Upper lobe of left lung (tissue), 6 donors: ENCODE results near the gene SNRNP70. TPM values are rescaled to one million over a fixed set of nuclear protein-coding genes. Genes with fewer than 3 reads are reported as not detected.
A peak's percentile ranks its signal among the peaks of the same experiment; 100 is the strongest.

Experiments
- ATAC-seq, 2 donors: fragments of 200-7000 bp; cut with Tn5 transposase; one replicate each; pipeline ENCODE4 v1.9.1; 2022; ENCODE audit warnings: mild to moderate bottlenecking in 2 of 2, moderate library complexity in 2 of 2; ENCODE audit not compliant: low FRiP score in 2 of 2
- DNase-seq, 2 donors: peaks; one replicate each; pipeline ENCODE4 v3.0.0-alpha.2; 2019 to 2020
- H3K27ac ChIP-seq, 4 donors: fragments of 200-600 bp; sonication (generic); one replicate each; pipeline ENCODE4 v1.5.1; 2016 to 2019
- H3K27me3 ChIP-seq, 4 donors: fragments of 200-600 bp; sonication (generic); one replicate each; pipeline ENCODE4 v1.5.1; 2017 to 2019
- H3K36me3 ChIP-seq, 4 donors: fragments of 200-600 bp; sonication (generic); one replicate each; pipeline ENCODE4 v1.5.1; 2016 to 2019
- H3K4me1 ChIP-seq, 4 donors: fragments of 200-600 bp; sonication (generic); one replicate each; pipeline ENCODE4 v1.5.1; 2018 to 2019
- H3K4me3 ChIP-seq, 4 donors: fragments of 200-600 bp; sonication (generic); one replicate each; pipeline ENCODE4 v1.5.1; 2017 to 2019; ENCODE audit warnings: mild to moderate bottlenecking in 2 of 4, moderate library complexity in 1 of 4
- H3K9me3 ChIP-seq, 4 donors: fragments of 200-600 bp; sonication (generic); one replicate each; pipeline ENCODE4 v1.5.1; 2018 to 2019
- CTCF ChIP-seq, 6 experiments: fragments of 450-650 bp in 4 of 6; fragments of 200-600 bp in 2 of 6; sonication (generic) in 2 of 6; IDR thresholded peaks; one replicate each; pipeline ENCODE4 v1.5.1; 2016 to 2019; ENCODE audit warnings: antibody characterized with exemption in 6 of 6
- EP300 ChIP-seq, 4 donors: sonication (generic); formaldehyde crosslinking; IDR thresholded peaks; one replicate each; pipeline ENCODE4 v1.5.1; 2017; ENCODE audit warnings: antibody characterized with exemption in 4 of 4, control low read depth in 2 of 4
- POLR2A ChIP-seq, 4 donors: fragments of 450-650 bp; IDR thresholded peaks; one replicate each; pipeline ENCODE4 v1.5.1; 2016 to 2017; ENCODE audit warnings: antibody characterized with exemption in 4 of 4, mild to moderate bottlenecking in 2 of 4
- POLR2AphosphoS5 ChIP-seq, 2 donors: sonication (generic); formaldehyde crosslinking; IDR thresholded peaks; one replicate each; pipeline ENCODE4 v1.5.1; 2017; ENCODE audit warnings: antibody characterized with exemption in 2 of 2
- WGBS, 2 donors: methylation state at CpG; one replicate each; pipeline ENCODE4 v1.1.5; 2017 to 2018; 5-methylcytosine and 5-hydroxymethylcytosine counted together
- total RNA-seq, 6 donors: library from RNA; depleted of rRNA in 4 of 6; stranded (reverse); fragments of >200 nt in 4 of 6; gene quantifications; one replicate each; pipeline versions ENCODE4 v1.1.0 to v1.2.1, GENCODE V29; 2016 to 2021
- donor health status: DM: no; HTN: no; CAD: no; lungs with moderate emphysema.
- donor health status: DM: no; HTN: yes; CAD: no; lungs with severe emphysema.

Gene SNRNP70
- total RNA-seq, 6 donors from 2014 or later, result 147 to 1,500 (median 176) TPM

DNA sequence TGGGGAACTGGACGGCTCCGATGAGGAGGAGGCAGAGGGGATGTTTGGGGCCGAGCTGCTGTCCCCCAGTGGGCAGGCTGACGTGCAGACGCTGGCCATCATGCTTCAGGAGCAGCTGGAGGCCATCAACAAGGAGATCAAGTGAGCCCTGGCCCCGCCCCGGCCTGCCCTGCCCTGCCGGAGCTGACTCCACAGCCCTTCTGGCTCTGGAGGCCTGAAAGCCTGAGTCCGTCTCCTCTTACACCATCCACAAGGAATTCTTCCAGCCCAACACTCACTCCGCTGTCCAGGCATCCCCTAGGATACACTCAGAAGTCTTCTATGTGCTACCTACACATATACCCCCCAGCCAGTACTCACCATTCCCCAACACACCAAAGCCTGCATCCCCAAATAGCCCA, 51.5 kb downstream of the SNRNP70 start:
- Histone ChIP-seq H3K27ac (peak overlapping the region in 2 of 4 donors; percentile 69 to 72), H3K4me3 (no peak overlapping the region), H3K4me1 (peaks cover 13 to 19% (median 16%) of the 10 kb centered on the region in 4 donors), H3K9me3 (no peaks in the 10 kb centered on the region), H3K36me3 (no peaks in the 10 kb centered on the region), H3K27me3 (no peaks in the 10 kb centered on the region)
- TF ChIP-seq POLR2A (IDR thresholded peaks at IDR 0.05) (no peak), POLR2AphosphoS5 (IDR thresholded peaks at IDR 0.05) (no peak), EP300 (IDR thresholded peaks at IDR 0.05) (no peak), CTCF (IDR thresholded peaks at IDR 0.05) (no peak)
- peak in 1 of 2 donors; percentile 15 for ATAC-seq
- WGBS, 2 donors, result 61 to 79% methylated on average over 4 to 8 of the region's 10 CpGs
- peak; percentile 35 to 88 for DNase-seq

DNA sequence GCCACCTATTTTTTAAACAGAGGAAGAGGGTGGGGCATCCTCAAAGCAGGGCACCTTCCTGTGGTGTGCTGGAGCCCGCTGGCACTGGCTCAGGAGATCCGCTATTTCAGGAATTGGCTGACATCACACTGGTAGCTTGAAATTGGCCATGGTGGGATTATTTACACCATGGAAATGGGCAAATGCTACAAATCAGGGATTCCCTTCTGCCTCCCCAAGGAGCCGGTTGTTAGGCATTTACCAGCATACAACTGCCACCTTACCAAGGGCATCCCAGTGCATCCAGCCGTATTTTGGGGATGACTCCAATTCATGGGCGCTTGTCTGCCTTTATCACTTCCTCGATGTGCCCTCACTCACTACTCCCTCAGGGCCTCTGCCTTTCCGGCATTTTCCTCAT, 55.7 kb downstream of the SNRNP70 start:
- ATAC-seq (no peak), DNase-seq (no peak)
- no peak overlapping the region for H3K27ac ChIP-seq
- peaks cover 15 to 20% (median 17%) of the 10 kb centered on the region in 4 donors for H3K4me1 ChIP-seq
- H3K27me3 ChIP-seq, result no peaks in the 10 kb centered on the region
- no peak overlapping the region for H3K4me3 ChIP-seq
- 77 to 83% methylated on average over 7 of the region's 7 CpGs for WGBS, 2 donors
- H3K36me3 ChIP-seq, result no peaks in the 10 kb centered on the region
- TF ChIP-seq POLR2A (IDR thresholded peaks at IDR 0.05), result no peak
- no peak for TF ChIP-seq CTCF (IDR thresholded peaks at IDR 0.05)
- no peak for TF ChIP-seq POLR2AphosphoS5 (IDR thresholded peaks at IDR 0.05)
- no peak for TF ChIP-seq EP300 (IDR thresholded peaks at IDR 0.05)
- no peaks in the 10 kb centered on the region for H3K9me3 ChIP-seq

DNA sequence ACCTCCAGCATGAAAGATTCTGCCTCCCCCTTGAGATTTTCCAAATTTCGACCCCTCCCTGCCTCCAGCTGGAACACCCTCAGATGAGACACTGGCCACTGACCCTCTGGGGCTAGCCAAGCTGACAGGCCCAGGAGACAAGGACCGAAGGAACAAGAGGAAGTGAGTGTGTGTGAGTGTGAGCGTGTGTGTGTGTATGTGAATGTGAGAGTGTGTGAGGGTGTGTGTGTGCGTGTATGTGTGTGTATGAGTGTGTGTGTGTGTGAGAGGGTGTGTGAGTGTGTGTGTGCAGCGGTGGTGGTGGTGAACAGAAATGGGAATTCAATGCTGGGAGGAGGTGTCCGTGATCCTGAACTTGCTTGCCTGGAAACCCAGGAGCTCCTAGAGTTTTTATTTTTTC, 56.1 kb downstream of the SNRNP70 start:
- 69% methylated on average over 6 of the region's 6 CpGs for WGBS, 2 donors

DNA sequence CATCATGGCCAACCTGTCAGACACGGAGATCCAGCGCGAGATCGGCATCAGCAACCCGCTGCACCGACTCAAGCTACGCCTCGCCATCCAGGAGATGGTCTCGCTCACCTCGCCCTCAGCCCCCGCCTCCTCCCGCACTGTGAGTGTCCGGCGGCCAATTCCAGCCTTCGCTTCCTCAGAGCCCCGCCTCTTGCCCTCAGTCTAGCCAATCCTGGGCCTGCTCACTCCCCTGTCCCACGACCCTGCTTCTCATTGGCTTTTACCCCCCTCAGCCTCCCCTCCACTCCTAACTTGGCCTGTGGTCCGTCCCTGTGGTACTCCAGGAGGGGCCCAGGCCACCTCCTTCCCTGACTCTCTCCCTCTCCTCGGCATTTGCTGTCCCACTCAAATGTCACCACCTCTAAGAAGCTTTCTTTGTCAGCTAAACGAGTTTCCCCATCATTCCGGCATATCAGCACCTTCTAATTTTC, 57.6 kb downstream of the SNRNP70 start:
- TF ChIP-seq POLR2A (IDR thresholded peaks at IDR 0.05) (no peak), CTCF (IDR thresholded peaks at IDR 0.05) (no peak), POLR2AphosphoS5 (IDR thresholded peaks at IDR 0.05) (no peak), EP300 (IDR thresholded peaks at IDR 0.05) (no peak)
- WGBS, 2 donors, result 3 to 4% methylated on average over 17 to 19 of the region's 21 CpGs
- no peaks in the 10 kb centered on the region for H3K9me3 ChIP-seq
- peaks cover 18 to 25% (median 21%) of the 10 kb centered on the region in 4 donors for H3K4me1 ChIP-seq
- DNase-seq, result peak; percentile 89 to 92
- peak; percentile 95 to 96 for ATAC-seq
- peak overlapping the region in 1 of 4 donors; percentile 16 for H3K27ac ChIP-seq
- peak overlapping the region; percentile 22 to 56 (median 45) for H3K4me3 ChIP-seq
- H3K36me3 ChIP-seq, result no peaks in the 10 kb centered on the region
- no peaks in the 10 kb centered on the region for H3K27me3 ChIP-seq

More for the DNA sequence above, 56.1 kb downstream of the SNRNP70 start:
- H3K4me3 ChIP-seq, result no peak overlapping the region
- peaks cover 17 to 24% (median 20%) of the 10 kb centered on the region in 4 donors for H3K4me1 ChIP-seq
- H3K27me3 ChIP-seq, result no peaks in the 10 kb centered on the region
- TF ChIP-seq POLR2AphosphoS5 (IDR thresholded peaks at IDR 0.05) (no peak), CTCF (IDR thresholded peaks at IDR 0.05) (no peak), POLR2A (IDR thresholded peaks at IDR 0.05) (no peak), EP300 (IDR thresholded peaks at IDR 0.05) (no peak)
- no peak for DNase-seq
- no peak for ATAC-seq
- H3K27ac ChIP-seq, result no peak overlapping the region
- H3K36me3 ChIP-seq, result no peaks in the 10 kb centered on the region
- H3K9me3 ChIP-seq, result no peaks in the 10 kb centered on the region
